Sigmoid colon (tissue), 7 donors: ENCODE measurements around the gene STOX1. TPM values are rescaled to one million over a fixed set of nuclear protein-coding genes. Genes with fewer than 3 reads are reported as not detected.

Experiments
- DNase-seq: peaks from one replicate; pipeline ENCODE4 v3.0.0-alpha.2; 2019
- H3K27ac ChIP-seq, 4 donors: fragments of 200-600 bp; sonication (generic); one replicate each; pipeline ENCODE4 v1.5.1; 2016 to 2019; ENCODE audit warnings: mild to moderate bottlenecking in 1 of 4
- H3K27me3 ChIP-seq, 3 donors: fragments of 200-600 bp; sonication (generic); one replicate each; pipeline ENCODE4 v1.5.1; 2019; ENCODE audit warnings: mild to moderate bottlenecking in 1 of 3
- H3K36me3 ChIP-seq, 4 donors: fragments of 200-600 bp; sonication (generic); one replicate each; pipeline ENCODE4 v1.5.1; 2016 to 2019
- H3K4me1 ChIP-seq, 4 donors: fragments of 200-600 bp; sonication (generic); one replicate each; pipeline ENCODE4 v1.5.1; 2017 to 2019
- H3K4me3 ChIP-seq, 4 donors: fragments of 200-600 bp; sonication (generic); one replicate each; pipeline ENCODE4 v1.5.1; 2017 to 2019; ENCODE audit warnings: mild to moderate bottlenecking in 2 of 4, moderate library complexity in 1 of 4
- H3K9me3 ChIP-seq, 4 donors: fragments of 200-600 bp in 3 of 4; sonication (generic) in 3 of 4; one replicate each; pipeline versions ENCODE4 v1.5.1 to v1.6.1; 2013 to 2019
- CTCF ChIP-seq, 4 experiments: fragments of 450-650 bp in 3 of 4; fragments of 200-600 bp in 1 of 4; IDR thresholded peaks; one replicate each; pipeline ENCODE4 v1.5.1; 2016 to 2019; ENCODE audit warnings: antibody characterized with exemption in 4 of 4, mild to moderate bottlenecking in 3 of 4, moderate library complexity in 2 of 4
- EP300 ChIP-seq, 4 donors: sonication (generic); formaldehyde crosslinking; IDR thresholded peaks; one replicate each; pipeline ENCODE4 v1.6.1; 2017; ENCODE audit warnings: antibody characterized with exemption in 4 of 4
- POLR2A ChIP-seq, 2 donors: fragments of 450-650 bp; IDR thresholded peaks; one replicate each; pipeline ENCODE4 v1.6.1; 2016; ENCODE audit warnings: antibody characterized with exemption in 2 of 2, mild to moderate bottlenecking in 2 of 2, moderate library complexity in 2 of 2
- POLR2AphosphoS5 ChIP-seq, 4 donors: sonication (generic); formaldehyde crosslinking; IDR thresholded peaks; one replicate each; pipeline ENCODE4 v1.6.1; 2017; ENCODE audit warnings: antibody characterized with exemption in 4 of 4
- WGBS, 2 donors: extraction: QIAGEN DNeasy Blood & Tissue Kit; methylation state at CpG; one replicate each; pipeline ENCODE4 v1.1.7; 2013; 5-methylcytosine and 5-hydroxymethylcytosine counted together
- intact Hi-C: fragments of 100-400 bp; cut with DNase I; formaldehyde crosslinking; loops from one replicate; pipeline ENCODE4 v1.15.1; 2023
- polyA plus RNA-seq, 3 donors: library from polyadenylated mRNA; stranded (reverse); fragments of 200-250 nt; gene quantifications; one replicate each; pipeline ENCODE4 v1.2.3, GENCODE V29; 2013
- total RNA-seq, 4 donors: library from RNA; depleted of rRNA; stranded (reverse); fragments of >200 nt; gene quantifications; one replicate each; pipeline ENCODE4 v1.1.0, GENCODE V29; 2016
- donor health status: healthy with polysubstance abuse.
- donor health status: Bipolar disorder and iron deficiency.
- donor health status: healthy.

The STOX1 gene
- total and polyA plus RNA-seq, 7 donors: 0.41 to 2.9 (median 1.3) TPM; not detected in 1

DNA sequence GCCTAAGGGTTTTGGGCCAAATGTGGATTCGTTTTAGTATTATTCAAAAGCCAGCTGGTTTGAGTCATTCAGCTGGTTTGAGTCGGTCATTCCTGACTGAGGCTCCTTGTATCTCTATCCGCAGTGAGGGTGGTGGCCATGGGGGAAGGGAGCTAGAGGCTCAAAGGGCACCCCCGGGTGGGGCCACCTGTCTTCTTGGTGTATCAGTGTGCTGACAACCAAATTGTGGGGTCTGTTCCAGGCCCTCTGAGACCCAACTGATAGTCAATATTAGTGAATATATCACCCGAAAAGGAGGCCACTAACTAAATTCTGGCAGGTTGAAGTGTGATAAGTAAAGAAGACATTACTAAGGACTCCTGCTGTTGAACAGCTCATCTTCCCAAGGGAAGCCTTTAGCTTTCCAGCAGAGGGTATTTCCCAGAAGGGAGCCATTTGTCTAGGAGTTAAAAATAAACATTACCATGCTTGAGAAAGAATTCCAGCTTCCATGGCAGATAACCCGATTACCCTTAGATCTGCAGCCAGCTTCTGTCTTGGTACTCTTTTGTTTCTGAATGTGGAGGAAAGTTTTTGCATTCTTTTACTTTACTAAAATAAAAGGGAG is 43.9 kb downstream of the STOX1 start:
- no peak for TF ChIP-seq EP300 (IDR thresholded peaks at IDR 0.05)
- no peak for TF ChIP-seq POLR2AphosphoS5 (IDR thresholded peaks at IDR 0.05)
- TF ChIP-seq CTCF (IDR thresholded peaks at IDR 0.05): no peak
- TF ChIP-seq POLR2A (IDR thresholded peaks at IDR 0.05): no peak
- Histone ChIP-seq H3K27me3 (no peaks in the 10 kb centered on the region), H3K9me3 (no peaks in the 10 kb centered on the region), H3K4me1 (peaks cover 0 to 14% (median 11%) of the 10 kb centered on the region in 4 donors), H3K4me3 (no peak overlapping the region), H3K36me3 (no peaks in the 10 kb centered on the region), H3K27ac (peak overlapping the region in 3 of 4 donors; percentile 39 to 77 (median 43))
- no peak for DNase-seq
- intact Hi-C loops: no loop called here
- 65 to 70% methylated on average over 6 of the region's 6 CpGs for WGBS, 2 donors

DNA sequence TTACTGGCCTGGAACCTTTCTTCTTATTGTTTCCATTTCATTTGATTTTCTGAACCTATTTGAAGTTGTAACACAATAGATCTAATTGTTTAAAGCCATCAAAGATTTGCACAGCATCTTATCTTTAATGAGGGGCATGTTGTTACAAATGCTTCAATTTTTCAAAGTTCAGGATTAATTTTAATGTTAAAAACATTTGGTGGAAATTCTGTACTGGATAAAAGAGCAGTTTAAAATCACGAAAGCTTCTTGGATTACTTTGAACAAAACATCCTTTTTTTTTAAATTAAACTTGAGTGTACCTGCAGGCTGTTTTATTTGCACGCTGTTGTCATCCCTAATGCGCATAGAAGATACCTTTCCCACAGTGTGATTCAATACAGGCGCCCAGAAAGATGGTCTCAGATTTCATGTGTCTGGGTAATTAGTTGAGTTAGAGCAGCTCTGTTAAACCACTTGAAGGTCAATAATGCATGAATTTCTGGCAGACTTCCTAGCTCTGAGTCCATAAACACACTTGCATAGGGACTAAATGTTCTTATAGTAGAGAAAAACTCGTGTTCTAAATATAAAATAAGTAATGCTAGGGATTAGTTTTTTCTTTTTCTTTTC is 44.5 kb downstream of the STOX1 start:
- TF ChIP-seq EP300 (IDR thresholded peaks at IDR 0.05) (no peak), POLR2AphosphoS5 (IDR thresholded peaks at IDR 0.05) (no peak), POLR2A (IDR thresholded peaks at IDR 0.05) (no peak), CTCF (IDR thresholded peaks at IDR 0.05) (no peak)
- 56 to 68% methylated on average over 5 of the region's 5 CpGs for WGBS, 2 donors
- Histone ChIP-seq H3K4me1 (peaks cover 0 to 14% (median 11%) of the 10 kb centered on the region in 4 donors), H3K9me3 (no peaks in the 10 kb centered on the region), H3K36me3 (no peaks in the 10 kb centered on the region), H3K27ac (peak overlapping the region in 3 of 4 donors; percentile 39 to 77 (median 43)), H3K4me3 (no peak overlapping the region), H3K27me3 (no peaks in the 10 kb centered on the region)
- no peak for DNase-seq
- intact Hi-C loops: no loop called here

- H3K36me3 ChIP-seq: no peaks in the 10 kb centered on the region
- no peak overlapping the region for H3K4me3 ChIP-seq
- no peak for DNase-seq
- 29 to 66% methylated on average over 15 of the region's 15 CpGs for WGBS, 2 donors
- peaks cover 0 to 10% (median 7%) of the 10 kb centered on the region in 4 donors for H3K4me1 ChIP-seq
- intact Hi-C loops: no loop called here
- no peaks in the 10 kb centered on the region for H3K27me3 ChIP-seq
- no peaks in the 10 kb centered on the region for H3K9me3 ChIP-seq
- peak overlapping the region in 1 of 4 donors; percentile 14 for H3K27ac ChIP-seq
- TF ChIP-seq POLR2A (IDR thresholded peaks at IDR 0.05): no peak
- no peak for TF ChIP-seq CTCF (IDR thresholded peaks at IDR 0.05)
- no peak for TF ChIP-seq EP300 (IDR thresholded peaks at IDR 0.05)
- no peak for TF ChIP-seq POLR2AphosphoS5 (IDR thresholded peaks at IDR 0.05)
Measured at GRCh38 chr10:68876246-68877138, 49.2 kb downstream of the STOX1 start.

GRCh38 chr10:68877482-68878110 is 50.3 kb downstream of the STOX1 start:
- Histone ChIP-seq H3K4me1 (no peaks in the 10 kb centered on the region), H3K36me3 (no peaks in the 10 kb centered on the region), H3K4me3 (no peak overlapping the region), H3K27ac (no peak overlapping the region), H3K9me3 (no peaks in the 10 kb centered on the region), H3K27me3 (no peaks in the 10 kb centered on the region)
- 98% methylated on average over 1 of the region's 1 CpG for WGBS, 2 donors
- DNase-seq: no peak
- TF ChIP-seq POLR2AphosphoS5 (IDR thresholded peaks at IDR 0.05): no peak
- TF ChIP-seq EP300 (IDR thresholded peaks at IDR 0.05): no peak
- no peak for TF ChIP-seq CTCF (IDR thresholded peaks at IDR 0.05)
- TF ChIP-seq POLR2A (IDR thresholded peaks at IDR 0.05): no peak
- intact Hi-C loops: no loop called here
